Stimulated activated CD4-positive, alpha-beta T cell treated with anti-CD3 and anti-CD28 coated beads, Interleukin-2, amount 100 ng/mL, for 48 hours (primary cell): ENCODE data around the gene NXN.
"Not testable (repeated sequence)": the region's sequence is repeated elsewhere in the genome, so short reads cannot be mapped to it uniquely, and the experiment has no call there.

Experiments used
- DNase-seq, 2 donors: peaks; one replicate each; pipeline ENCODE4 v3.0.0-alpha.2; 2020

Gene NXN

GRCh38 chr17:951325-952132 lies 28.0 kb downstream of the NXN start:
- no peak for DNase-seq

GRCh38 chr17:949623-950303 lies 29.8 kb downstream of the NXN start:
- DNase-seq: no peak

- no peak for DNase-seq
Observed at GRCh38 chr17:948284-948852, 31.2 kb downstream of the NXN start.

GRCh38 chr17:946510-947236 lies 32.9 kb downstream of the NXN start:
- no peak for DNase-seq

GRCh38 chr17:945672-946071 lies 33.9 kb downstream of the NXN start:
- DNase-seq: no peak

GRCh38 chr17:944266-944826 lies 35.2 kb downstream of the NXN start:
- no peak for DNase-seq

GRCh38 chr17:935485-935884 lies 44.1 kb downstream of the NXN start:
- DNase-seq: no peak

- no peak for DNase-seq
Observed at GRCh38 chr17:933312-934073, 46.1 kb downstream of the NXN start.

- DNase-seq: no peak
Observed at GRCh38 chr17:930258-930657, 49.3 kb downstream of the NXN start.

GRCh38 chr17:929586-929985 lies 50.0 kb downstream of the NXN start:
- DNase-seq: no peak

- DNase-seq: no peak
Observed at GRCh38 chr17:927611-928461, 51.7 kb downstream of the NXN start.

- DNase-seq: no peak
Observed at GRCh38 chr17:925817-926216, 53.8 kb downstream of the NXN start.

- no peak for DNase-seq
Observed at GRCh38 chr17:924711-925475, 54.7 kb downstream of the NXN start.

GRCh38 chr17:924306-924705 lies 55.3 kb downstream of the NXN start:
- not testable (repeated sequence) for DNase-seq

- DNase-seq: no peak
Observed at GRCh38 chr17:923633-924032, 55.9 kb downstream of the NXN start.

GRCh38 chr17:921161-921560 lies 58.4 kb downstream of the NXN start:
- DNase-seq: no peak

GRCh38 chr17:920190-920589 lies 59.4 kb downstream of the NXN start:
- DNase-seq: no peak

- no peak for DNase-seq
Observed at GRCh38 chr17:917941-918740, 61.4 kb downstream of the NXN start.

GRCh38 chr17:917391-917811 lies 62.2 kb downstream of the NXN start:
- no peak for DNase-seq

- DNase-seq: no peak
Observed at GRCh38 chr17:916315-916714, 63.3 kb downstream of the NXN start.
